GM10847 (cell line): ENCODE measurements around the gene MACROD1.

Source experiments
- POLR2A ChIP-seq: IDR thresholded peaks from 2 replicates; pipeline ENCODE4 v1.6.1; 2011; ENCODE audit not compliant: insufficient read length; ENCODE audit errors: extremely low read depth

The MACROD1 gene

DNA sequence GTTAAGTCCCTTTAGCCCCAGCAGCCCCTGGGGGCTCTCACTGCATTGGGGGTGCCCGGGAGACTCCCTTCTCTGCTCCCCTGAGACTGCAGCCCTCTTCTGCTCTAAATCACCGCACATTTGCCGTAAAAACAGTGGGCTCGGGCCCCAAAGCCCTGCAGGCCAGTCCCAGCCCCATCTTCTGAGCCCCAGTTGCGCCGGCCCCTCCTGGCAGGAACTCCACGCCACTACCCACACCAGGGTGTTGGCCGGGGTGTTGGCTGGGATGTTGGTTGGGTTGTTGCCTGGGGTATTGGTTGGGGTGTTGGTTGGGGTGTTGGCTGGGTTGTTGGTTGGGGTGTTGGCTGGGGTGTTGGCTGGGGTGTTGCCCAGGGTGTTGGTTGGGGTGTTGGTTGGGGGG is 156.2 kb downstream of the MACROD1 start:
- TF ChIP-seq POLR2A, result no peak

DNA sequence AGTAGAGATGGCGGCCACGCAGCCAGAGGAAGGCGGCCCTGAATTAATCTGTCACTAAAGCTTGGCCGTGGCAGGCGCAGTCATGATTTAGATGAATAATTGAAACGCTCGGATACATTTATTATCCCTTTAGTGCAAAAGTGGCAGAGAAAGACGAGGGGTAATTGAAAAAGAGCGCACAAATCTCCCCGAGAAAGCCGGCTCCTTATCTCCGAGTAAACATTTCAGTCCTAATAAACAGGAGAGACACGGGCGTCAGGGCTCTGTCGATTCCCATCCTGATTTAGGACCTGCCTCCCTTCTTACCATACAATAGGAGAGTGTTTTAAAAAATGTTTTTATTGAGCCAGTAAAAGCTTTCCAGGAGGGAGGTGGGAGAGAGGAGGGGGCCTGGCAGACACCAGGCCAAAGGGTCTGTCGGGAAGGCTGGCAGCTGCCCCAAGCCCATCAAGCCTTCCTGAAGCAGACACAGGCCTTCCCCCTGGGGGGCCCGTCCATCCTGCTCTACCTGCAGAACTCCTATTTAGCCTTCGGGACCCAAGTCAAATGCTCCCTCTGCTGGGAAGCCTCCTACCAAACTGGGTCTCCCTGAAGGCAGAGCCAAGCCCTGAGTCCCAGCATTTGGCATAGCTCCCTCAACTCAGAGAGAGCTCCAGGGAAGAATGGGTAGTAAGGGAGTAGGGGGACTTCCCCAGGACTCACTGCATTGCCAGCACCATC is 156.8 kb downstream of the MACROD1 start:
- TF ChIP-seq POLR2A, result no peak

DNA sequence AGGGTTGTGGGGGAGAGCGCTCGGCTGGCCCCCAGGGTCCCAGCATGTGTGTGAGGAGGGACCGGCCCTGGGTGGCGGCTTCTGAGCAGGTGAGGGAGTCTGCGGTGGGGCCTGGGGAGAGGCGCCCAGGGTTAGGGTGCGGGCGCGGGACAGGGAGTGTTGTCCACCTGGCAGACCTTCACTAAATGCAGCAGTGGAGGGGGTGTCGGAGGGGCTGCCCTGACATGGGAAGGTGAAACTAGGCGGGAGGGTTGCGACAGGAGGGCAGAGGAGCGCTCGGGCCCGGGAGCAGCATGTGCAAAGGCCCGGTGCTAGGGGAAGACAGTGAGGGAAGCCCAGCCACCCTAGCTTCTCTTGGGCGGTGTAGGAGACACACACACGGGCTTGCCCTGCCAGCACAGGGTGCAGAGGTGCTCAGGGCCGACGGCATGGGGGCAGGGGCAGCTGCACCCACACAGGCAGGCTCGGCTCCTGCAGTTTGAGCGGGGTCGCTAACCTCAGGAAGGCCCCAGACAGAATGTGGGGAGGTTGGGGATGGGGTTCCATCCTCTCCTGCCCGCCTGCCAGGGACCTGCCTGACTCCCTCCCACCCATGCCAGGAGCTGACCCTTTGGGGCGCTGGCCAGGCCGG is 157.5 kb downstream of the MACROD1 start:
- no peak for TF ChIP-seq POLR2A

DNA sequence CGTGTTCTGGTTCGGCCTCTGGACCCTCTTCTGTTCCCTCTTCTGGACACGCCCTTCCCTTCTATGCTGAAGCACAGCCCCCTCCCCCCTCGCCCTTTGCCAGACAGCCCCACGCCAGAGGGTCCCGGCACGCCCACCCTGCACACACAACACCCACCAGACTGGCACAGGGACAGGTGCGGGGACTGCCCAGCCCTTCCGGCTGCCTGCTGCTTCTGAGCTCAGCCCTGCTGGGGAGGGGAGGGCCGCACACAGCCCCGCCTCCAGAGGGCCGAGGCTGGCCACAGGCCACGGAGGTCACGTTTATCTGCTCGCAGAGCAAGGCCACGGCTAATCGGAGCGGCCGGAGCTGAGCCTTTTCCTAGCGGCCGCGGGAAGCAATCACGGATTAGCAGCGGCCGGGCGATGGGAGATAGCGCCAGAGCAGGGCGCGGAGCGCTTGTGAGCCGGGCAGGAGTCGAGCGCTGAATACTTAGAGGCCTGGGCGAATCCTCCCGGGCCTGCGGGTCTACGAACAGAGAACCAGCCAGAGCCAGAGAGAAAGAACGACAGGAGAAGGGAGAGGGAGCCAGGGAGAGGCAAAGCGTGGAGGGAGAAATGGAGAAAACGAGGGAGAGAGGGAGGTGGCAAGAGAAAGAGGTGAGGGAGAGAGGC is 158.2 kb downstream of the MACROD1 start:
- TF ChIP-seq POLR2A, result no peak

DNA sequence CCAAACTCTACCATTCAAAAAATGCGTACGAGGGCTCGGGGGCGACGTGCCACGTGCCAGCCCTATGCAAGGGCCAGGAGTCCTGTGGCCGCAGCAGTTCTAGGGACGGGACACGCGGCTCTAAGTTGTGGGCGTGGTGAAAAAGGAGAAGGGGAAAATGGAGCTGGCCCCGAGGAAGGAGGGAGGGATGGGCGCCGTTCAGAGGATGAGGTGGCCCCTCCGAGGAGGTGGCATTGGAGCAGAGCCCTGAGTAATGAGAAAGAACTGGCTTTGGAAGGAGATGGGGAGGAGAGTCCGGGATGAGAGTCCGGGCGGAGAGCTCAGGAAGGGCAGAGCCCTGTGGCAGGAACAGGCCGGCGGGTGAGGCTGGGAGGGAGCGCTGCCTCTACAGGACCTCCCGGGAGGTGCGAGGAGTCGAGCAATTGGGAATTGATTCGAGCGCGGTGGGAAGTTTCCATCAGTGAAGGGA is 158.7 kb downstream of the MACROD1 start:
- no peak for TF ChIP-seq POLR2A

DNA sequence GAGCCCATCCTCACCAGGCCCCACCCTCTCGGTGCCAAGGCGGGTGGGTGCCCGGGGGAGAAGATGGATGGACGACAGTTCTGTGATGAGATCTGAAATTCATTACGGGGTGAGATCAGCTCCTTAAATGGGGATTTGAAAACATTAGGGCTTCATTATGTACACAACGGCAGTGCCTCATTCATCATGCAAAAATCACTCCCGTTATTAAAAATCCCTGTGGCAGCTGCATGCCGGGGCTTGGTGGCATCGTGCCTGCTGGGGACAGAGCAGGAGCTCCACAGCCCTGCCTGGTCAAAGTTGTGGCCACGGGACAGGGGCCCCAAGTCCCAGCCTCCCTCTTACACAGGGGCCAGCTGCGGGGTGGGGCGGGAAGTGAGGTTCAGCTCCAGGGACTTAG is 159.5 kb downstream of the MACROD1 start:
- TF ChIP-seq POLR2A, result no peak

DNA sequence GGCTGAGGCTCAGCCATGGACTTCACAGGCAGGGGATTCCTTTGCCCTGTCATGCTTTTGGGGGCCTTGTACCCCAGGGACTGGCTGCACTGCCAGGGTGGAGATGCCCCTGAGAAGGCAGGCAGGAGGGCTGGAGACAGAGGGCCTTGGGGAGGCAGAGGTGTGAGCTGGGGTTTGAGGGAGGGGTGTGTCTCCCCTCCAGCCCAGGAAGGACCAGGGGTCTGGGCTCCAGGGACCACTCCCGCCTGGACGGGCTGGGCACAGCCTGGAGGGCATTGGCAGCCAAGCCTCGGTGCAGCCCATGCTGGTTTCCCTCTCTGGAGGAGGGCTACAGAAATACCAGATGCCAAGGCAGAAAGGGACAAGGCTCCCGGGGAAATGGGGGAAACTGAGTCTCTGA is 160.2 kb downstream of the MACROD1 start:
- TF ChIP-seq POLR2A, result no peak

DNA sequence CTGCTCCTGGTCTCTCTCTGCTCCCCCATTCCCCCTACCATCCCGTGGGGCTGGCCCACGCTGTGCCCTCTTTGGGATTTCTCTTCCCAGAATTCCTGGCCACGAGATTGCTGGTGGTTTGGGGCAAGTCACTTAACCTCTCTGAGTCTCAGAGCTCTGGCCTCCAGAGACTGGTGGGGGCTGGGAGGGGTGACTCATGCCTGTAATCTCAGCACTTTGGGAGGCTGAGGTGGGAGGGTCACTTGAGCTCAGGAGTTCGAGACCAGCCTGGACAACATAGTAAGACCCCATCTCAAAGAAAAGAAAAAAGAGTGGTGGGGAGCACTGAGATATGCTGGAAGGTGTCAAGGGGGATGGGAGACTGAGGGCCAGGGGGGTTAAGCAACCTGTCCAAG is 161.3 kb downstream of the MACROD1 start:
- no peak for TF ChIP-seq POLR2A

DNA sequence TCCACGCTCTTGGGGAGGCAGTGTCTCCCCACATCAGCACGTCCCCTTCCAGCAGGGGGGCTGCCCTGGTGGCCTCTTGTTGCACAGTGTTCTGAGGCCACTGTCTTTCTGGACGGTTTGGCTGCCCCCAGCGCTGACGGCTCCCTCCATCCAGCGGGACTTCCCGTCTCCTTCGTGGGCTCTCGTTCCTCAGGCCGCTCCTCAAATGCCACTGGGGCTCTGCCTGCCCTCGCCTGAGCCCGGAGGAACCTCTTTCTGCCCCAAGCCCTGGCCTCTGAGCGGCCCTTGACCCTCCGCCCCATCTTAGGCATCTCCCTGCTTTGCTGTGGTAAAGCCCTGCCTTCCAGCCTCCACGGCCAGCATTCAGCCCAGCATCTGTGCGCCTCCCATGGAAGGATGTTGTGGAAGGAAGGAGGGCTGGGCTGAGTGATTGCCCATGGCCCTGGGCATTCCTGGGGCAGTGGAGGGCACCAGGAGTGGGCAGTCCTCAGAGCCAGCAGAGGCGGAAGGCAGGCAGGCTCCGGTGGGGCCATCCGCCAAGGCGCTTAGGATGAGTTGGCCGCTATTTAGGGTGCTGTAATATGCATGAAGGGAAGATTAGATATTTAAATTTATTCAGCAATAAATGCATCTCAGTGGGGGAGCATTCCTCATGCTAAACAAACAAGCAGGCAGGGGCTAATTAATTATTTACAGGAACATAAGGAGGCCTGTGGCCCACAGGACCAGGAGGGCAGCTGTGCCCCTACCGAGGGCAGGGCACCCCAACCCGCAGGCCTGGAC is 161.9 kb downstream of the MACROD1 start:
- TF ChIP-seq POLR2A, result no peak

DNA sequence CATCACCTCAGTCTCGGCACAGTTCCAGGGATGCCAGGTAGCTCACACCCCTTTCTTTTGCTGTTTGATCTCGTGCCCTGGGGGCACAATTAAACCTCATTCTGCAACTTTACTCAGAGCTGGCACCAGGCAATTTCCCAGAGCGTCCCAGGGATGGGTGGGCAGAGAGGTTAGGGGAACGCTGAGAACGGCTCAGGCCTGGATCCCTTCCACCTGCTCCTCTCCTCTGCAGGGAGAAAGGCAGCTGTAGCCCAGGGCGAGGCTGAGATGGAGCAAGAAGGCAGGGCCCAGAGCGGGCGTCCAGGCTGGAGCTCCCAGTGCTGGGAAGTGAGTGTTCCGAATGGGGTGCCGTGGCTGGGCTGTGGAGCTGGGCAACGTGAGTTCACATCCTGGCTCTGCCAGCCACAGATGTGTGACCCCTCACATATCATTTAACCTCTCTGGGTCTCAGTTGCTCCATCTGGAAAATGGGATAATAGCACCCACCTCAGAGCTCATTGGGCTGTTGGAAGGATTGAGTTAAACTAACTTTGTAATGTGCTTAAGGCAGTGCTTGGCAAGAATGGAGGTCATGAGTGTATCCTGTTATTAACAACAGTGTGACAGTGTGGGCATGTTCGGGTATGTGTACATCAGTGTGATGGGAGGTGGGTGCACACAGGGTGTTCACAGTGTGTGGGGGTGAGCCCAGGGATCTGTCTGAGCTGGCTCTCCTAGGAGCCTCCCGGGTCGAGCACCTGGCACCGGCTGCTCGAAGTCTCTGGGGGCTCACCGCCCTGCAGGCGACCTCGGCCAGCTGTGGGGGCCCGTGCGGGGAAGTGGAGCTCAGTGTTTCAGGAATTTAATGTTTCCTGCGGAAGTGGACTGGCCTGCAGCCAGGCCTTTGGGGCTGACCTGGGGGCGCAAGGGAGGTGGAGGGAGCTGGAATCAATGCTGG is 164.2 kb downstream of the MACROD1 start:
- TF ChIP-seq POLR2A, result no peak

DNA sequence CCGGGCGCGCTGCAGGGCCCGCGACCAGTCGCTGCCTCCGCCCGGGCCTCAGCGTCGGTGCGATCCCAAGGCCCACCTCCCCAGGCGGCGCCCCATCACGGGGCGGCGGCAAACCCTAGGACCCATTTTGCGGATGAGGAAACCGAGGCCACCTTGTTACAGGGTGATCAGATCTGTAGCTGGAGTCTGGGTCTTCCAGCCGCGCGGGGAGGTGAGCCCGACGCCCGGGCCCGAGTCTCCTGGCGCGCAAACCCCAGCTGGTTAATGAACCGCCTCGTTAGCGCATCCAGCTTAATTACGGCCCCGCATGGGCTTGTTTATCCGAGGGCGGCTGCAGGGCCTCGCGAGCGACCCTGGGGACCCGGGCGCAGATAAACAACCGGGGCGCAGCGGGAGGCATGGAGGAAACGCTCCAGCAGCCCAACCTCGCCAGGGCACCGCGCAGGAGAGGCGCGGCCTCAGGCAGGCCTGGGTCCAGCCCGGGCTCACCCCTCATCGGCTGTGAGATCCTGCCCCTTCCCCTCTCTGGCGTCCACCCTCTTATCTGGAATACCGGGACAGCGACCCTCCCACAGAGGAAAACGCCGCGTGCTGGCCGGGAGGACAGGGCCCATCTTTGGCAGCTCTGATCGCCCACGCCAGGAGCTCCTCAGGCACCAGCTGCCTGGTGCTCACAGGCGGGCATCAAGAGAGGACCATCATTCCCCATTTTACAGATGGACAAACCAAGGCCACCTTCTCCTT is 165.0 kb downstream of the MACROD1 start:
- TF ChIP-seq POLR2A, result no peak

DNA sequence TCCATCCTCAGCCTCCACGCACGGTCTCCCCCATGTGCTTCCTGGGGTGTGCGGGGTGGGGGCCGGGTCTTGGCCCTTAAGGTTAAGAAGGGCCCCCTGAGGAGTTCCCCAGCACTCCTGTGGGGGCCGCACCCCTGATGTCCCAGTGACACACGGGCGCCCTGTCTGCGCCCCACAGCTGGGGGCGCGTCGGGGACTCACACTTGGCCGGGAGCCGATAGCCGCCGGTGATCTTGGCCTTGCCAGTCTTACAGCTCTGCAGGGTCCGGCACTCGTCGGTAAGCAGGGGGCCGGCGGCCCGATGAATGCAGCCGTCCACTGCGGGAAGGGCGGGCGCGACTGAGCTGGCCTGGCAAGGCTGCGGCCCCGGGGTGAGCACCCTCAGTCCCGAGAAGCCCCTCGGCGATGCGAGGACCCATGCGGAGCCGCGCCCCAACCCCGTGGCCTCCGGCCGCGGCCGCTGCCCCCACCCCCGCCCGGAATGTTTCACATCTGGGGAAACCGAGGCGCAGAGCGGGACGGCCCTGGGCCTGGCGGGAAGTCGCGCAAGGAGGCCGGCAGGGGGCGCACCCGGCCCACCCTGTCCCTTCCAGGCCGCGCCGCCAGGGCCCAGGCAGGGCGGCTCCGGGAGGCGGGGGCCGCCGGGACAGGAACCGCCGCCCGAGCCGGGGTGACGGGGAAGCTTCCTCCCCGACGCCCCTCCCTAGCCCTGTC is 165.7 kb downstream of the MACROD1 start:
- no peak for TF ChIP-seq POLR2A

DNA sequence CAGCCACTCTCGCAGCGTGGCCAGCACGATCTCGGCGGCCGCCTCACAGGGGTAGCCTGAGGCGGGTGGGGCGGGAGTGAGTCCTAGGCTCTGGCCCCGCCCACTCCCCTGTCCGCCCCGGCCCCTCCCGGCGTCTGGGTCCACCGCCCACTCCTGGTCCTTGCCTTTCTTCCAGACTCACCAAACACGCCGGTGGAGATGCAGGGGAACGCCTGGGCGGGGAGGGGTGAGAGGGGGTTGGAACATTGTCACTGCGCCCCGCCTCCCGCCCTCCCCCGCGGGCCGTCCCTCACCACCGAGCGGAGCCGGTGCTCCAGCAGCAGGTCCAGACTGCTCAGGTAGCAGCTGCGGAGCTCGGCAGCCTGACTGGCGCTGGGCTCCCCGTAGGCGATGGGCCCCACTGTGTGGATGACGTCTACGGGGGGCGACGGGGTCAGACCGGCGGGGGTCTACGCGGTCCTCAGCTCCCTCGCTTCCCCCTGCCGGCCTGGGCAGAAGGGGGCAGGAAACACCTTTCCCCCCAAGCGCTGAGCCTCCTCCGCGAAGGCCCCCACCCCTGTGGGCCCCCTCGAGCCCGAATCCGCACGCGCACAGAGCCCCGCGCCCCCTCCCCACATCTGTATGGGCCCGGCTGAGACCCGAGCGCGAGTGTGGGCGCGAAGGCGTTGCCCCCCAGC is 166.4 kb downstream of the MACROD1 start:
- no peak for TF ChIP-seq POLR2A
